Neutrophil (primary cell): ENCODE data around the gene WLS.
A peak's percentile ranks its signal among the peaks of the same experiment; 100 is the strongest.

Experiments
- H3K27ac ChIP-seq: fragments of 200-600 bp; sonication (generic); 2 replicates; pipeline ENCODE4 v1.5.1; 2016; ENCODE audit warnings: mild to moderate bottlenecking, moderate library complexity
- H3K27me3 ChIP-seq: fragments of 200-600 bp; sonication (generic); 2 replicates; pipeline ENCODE4 v1.6.0; 2016; ENCODE audit warnings: mild to moderate bottlenecking
- H3K36me3 ChIP-seq: fragments of 200-600 bp; sonication (generic); 2 replicates; pipeline ENCODE4 v1.5.1; 2017
- H3K4me1 ChIP-seq, 2 experiments: fragments of 200-600 bp in 1 of 2; sonication (generic) in 1 of 2; 1 replicate in 1 of 2; 2 replicates in 1 of 2; pipeline versions ENCODE4 v1.5.1 to v1.6.1; 2013 to 2016; ENCODE audit warnings: low read depth in 1 of 2, low read length in 1 of 2, mild to moderate bottlenecking in 1 of 2, moderate library complexity in 1 of 2; ENCODE audit not compliant: control insufficient read depth in 1 of 2, insufficient read depth in 1 of 2
- H3K4me3 ChIP-seq, 2 experiments: fragments of 200-600 bp in 1 of 2; sonication (generic) in 1 of 2; 1 replicate in 1 of 2; 2 replicates in 1 of 2; pipeline ENCODE4 v1.5.1; 2013 to 2016; ENCODE audit warnings: low read depth in 1 of 2, low read length in 1 of 2, mild to moderate bottlenecking in 1 of 2, moderate library complexity in 1 of 2
- H3K9me3 ChIP-seq: fragments of 200-600 bp; sonication (generic); 2 replicates; pipeline ENCODE4 v1.5.1; 2016
- TF ChIP-seq, protein P1 (sequence below): fragments of 200-600 bp; sonication (generic); IDR thresholded peaks from 2 replicates; pipeline ENCODE4 v1.5.1; 2016; ENCODE audit warnings: antibody characterized with exemption

Gene WLS

DNA sequence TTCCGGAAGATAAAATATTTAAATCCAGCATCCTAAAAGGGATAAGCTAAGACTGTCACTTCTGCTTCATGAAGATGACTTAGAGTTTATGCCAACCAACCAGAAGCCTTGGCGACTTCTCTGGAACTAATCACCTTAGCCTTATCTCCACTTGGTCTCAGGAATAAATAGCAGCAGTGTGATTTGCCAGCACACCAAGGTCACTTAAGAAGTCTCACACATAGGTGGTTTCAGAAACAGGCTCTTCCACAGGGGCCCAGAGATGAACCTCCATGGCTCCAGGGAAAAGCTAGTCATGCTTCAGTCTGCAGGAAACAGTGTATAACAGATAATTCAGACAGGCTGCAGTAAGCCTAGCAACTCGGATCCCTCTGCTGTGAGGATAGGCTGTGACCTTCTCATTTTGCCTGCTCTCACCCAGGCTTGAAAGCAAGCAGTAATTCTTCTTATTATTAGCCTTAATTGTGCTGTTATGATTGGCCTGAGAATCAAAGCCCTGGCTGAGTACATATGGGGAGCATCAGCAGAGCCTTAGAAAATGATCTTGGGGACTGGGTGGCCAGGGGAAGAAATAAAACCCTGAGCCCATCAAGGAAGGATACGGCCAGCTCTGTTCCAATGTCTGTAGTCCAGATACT is 84.7 kb downstream of the WLS start:
- TF ChIP-seq, protein P1, sequence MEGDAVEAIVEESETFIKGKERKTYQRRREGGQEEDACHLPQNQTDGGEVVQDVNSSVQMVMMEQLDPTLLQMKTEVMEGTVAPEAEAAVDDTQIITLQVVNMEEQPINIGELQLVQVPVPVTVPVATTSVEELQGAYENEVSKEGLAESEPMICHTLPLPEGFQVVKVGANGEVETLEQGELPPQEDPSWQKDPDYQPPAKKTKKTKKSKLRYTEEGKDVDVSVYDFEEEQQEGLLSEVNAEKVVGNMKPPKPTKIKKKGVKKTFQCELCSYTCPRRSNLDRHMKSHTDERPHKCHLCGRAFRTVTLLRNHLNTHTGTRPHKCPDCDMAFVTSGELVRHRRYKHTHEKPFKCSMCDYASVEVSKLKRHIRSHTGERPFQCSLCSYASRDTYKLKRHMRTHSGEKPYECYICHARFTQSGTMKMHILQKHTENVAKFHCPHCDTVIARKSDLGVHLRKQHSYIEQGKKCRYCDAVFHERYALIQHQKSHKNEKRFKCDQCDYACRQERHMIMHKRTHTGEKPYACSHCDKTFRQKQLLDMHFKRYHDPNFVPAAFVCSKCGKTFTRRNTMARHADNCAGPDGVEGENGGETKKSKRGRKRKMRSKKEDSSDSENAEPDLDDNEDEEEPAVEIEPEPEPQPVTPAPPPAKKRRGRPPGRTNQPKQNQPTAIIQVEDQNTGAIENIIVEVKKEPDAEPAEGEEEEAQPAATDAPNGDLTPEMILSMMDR = no peak
- peaks cover 7% of the 10 kb centered on the region for H3K27me3 ChIP-seq
- no peak overlapping the region for H3K4me3 ChIP-seq
- peaks cover 43% of the 10 kb centered on the region for H3K36me3 ChIP-seq
- H3K4me1 ChIP-seq = peaks cover 22 to 35% of the 10 kb centered on the region in 2 experiments
- no peak overlapping the region for H3K27ac ChIP-seq
- no peaks in the 10 kb centered on the region for H3K9me3 ChIP-seq

GRCh38 chr1:68145418-68146126 is 86.8 kb downstream of the WLS start:
- Histone ChIP-seq H3K4me3 (no peak overlapping the region), H3K27ac (peak overlapping the region; percentile 36), H3K4me1 (peaks cover 41 to 55% of the 10 kb centered on the region in 2 experiments), H3K27me3 (no peaks in the 10 kb centered on the region), H3K36me3 (peaks cover 42% of the 10 kb centered on the region), H3K9me3 (no peaks in the 10 kb centered on the region)
- TF ChIP-seq, protein P1 = no peak

GRCh38 chr1:68144856-68145255 is 87.5 kb downstream of the WLS start:
- TF ChIP-seq, protein P1 = no peak
- peaks cover 38% of the 10 kb centered on the region for H3K36me3 ChIP-seq

DNA sequence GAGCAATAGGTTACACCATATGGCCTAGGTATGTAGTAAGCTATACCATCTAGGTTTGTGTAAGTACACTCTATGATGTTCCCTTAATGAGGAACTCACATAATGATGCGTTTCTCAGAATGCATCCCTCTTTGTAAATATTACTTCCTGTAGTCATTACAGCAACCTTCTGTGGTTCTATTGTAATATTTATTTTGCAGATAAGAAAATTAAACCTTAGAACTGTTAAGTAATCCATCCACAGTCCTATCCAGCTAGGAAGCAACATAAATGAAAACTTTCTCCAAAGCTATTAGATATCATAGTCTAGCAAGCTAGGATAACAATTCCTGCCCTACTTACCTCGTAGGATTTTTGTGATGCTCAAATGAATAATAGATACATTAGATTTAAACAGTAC is 88.7 kb downstream of the WLS start:
- Histone ChIP-seq H3K27me3 (no peaks in the 10 kb centered on the region), H3K4me1 (peaks cover 52 to 63% of the 10 kb centered on the region in 2 experiments), H3K36me3 (peaks cover 28% of the 10 kb centered on the region), H3K27ac (peak overlapping the region; percentile 70), H3K9me3 (no peaks in the 10 kb centered on the region), H3K4me3 (no peak overlapping the region)
- TF ChIP-seq, protein P1 = no peak

More at GRCh38 chr1:68144856-68145255, 87.5 kb downstream of the WLS start:
- H3K9me3 ChIP-seq = no peaks in the 10 kb centered on the region
- no peak overlapping the region for H3K4me3 ChIP-seq
- H3K27me3 ChIP-seq = no peaks in the 10 kb centered on the region
- H3K4me1 ChIP-seq = peaks cover 48 to 63% of the 10 kb centered on the region in 2 experiments
- H3K27ac ChIP-seq = peak overlapping the region; percentile 36

DNA sequence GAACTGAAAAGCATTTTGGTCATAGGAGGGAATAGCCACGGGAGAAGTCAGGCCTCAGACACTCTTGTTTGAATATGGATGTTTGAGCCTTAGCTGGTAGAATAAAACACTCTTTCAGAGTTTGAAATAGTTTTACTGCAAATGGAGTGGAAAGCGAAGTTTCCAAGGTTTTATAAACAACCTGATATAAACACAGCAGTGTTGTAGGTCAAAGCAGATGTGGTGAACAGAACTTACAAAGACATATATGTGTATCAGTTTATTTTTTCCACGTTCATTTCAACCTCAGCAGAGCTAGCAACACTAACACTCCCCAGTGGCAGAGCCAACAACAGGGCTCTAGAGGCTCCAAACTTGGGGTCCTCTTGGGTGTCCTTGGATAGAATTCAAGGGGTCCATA is 89.9 kb downstream of the WLS start:
- TF ChIP-seq, protein P1 = no peak

More for the DNA sequence above, 89.9 kb downstream of the WLS start:
- Histone ChIP-seq H3K27ac (peak overlapping the region; percentile 4), H3K4me1 (peaks cover 52 to 63% of the 10 kb centered on the region in 2 experiments), H3K36me3 (peaks cover 18% of the 10 kb centered on the region), H3K9me3 (no peaks in the 10 kb centered on the region), H3K4me3 (no peak overlapping the region), H3K27me3 (no peaks in the 10 kb centered on the region)
